Liver (tissue), 9 donors: ENCODE results near the gene MT1A. TPM values are rescaled to one million over a fixed set of nuclear protein-coding genes. Genes with fewer than 3 reads are reported as not detected.

Experiments
- DNase-seq: peaks from one replicate; pipeline ENCODE4 v3.0.0-alpha.2; 2017; ENCODE audit warnings: low spot score
- H3K27ac ChIP-seq, 2 donors: one replicate each; pipeline ENCODE4 v1.7.0; 2013; ENCODE audit warnings: inconsistent platforms in 2 of 2, low read length in 2 of 2, control low read depth in 1 of 2, low read depth in 1 of 2, mild to moderate bottlenecking in 1 of 2
- H3K27me3 ChIP-seq, 4 donors: one replicate each; pipeline versions ENCODE4 v1.6.1 to v1.7.0; 2013; ENCODE audit warnings: low read length in 3 of 4, inconsistent platforms in 1 of 4, mild to moderate bottlenecking in 1 of 4, moderate library complexity in 1 of 4; ENCODE audit not compliant: control insufficient read depth in 4 of 4, insufficient read depth in 4 of 4
- H3K36me3 ChIP-seq, 4 donors: one replicate each; pipeline versions ENCODE4 v1.6.1 to v1.7.0; 2013; ENCODE audit warnings: low read length in 3 of 4, mild to moderate bottlenecking in 3 of 4, low read depth in 1 of 4, moderate library complexity in 1 of 4; ENCODE audit not compliant: control insufficient read depth in 4 of 4, insufficient read depth in 3 of 4
- H3K4me1 ChIP-seq, 4 donors: one replicate each; pipeline versions ENCODE4 v1.6.1 to v1.7.0; 2013; ENCODE audit warnings: low read length in 3 of 4, mild to moderate bottlenecking in 3 of 4, moderate library complexity in 1 of 4; ENCODE audit not compliant: control insufficient read depth in 4 of 4, insufficient read depth in 4 of 4
- H3K4me3 ChIP-seq, 3 donors: one replicate each; pipeline versions ENCODE4 v1.6.1 to v1.7.0; 2013; ENCODE audit warnings: low read length in 3 of 3, control low read depth in 1 of 3, low read depth in 1 of 3, mild to moderate bottlenecking in 1 of 3
- H3K9ac ChIP-seq, 2 donors: one replicate each; pipeline ENCODE4 v1.7.0; 2013; ENCODE audit warnings: low read length in 2 of 2, mild to moderate bottlenecking in 2 of 2, moderate library complexity in 2 of 2, control low read depth in 1 of 2, low read depth in 1 of 2
- H3K9me3 ChIP-seq, 4 donors: one replicate each; pipeline versions ENCODE4 v1.6.1 to v1.7.0; 2013; ENCODE audit warnings: low read length in 3 of 4; ENCODE audit not compliant: control insufficient read depth in 4 of 4
- EGR1 ChIP-seq, 2 donors: IDR thresholded peaks; 2 replicates each; pipeline ENCODE4 v1.6.1; 2016 to 2018; ENCODE audit warnings: antibody characterized with exemption in 2 of 2, low read depth in 2 of 2
- FOXA1 ChIP-seq: IDR thresholded peaks from 2 replicates; pipeline ENCODE4 v1.6.1; 2016; ENCODE audit warnings: antibody characterized with exemption
- FOXA2 ChIP-seq: IDR thresholded peaks from 2 replicates; pipeline ENCODE4 v1.6.1; 2016; ENCODE audit warnings: antibody characterized with exemption
- GABPA ChIP-seq, 2 donors: IDR thresholded peaks in 1 of 2; conservative IDR thresholded peaks in 1 of 2; 2 replicates each; pipeline ENCODE4 v1.6.1; 2016; ENCODE audit warnings: antibody characterized with exemption in 2 of 2, mild to moderate bottlenecking in 1 of 2, moderate library complexity in 1 of 2
- HNF4A ChIP-seq, 2 donors: conservative IDR thresholded peaks; 2 replicates each; pipeline ENCODE4 v1.6.1; 2016; ENCODE audit warnings: antibody characterized with exemption in 2 of 2, mild to moderate bottlenecking in 2 of 2
- HNF4G ChIP-seq: IDR thresholded peaks from 2 replicates; pipeline ENCODE4 v1.6.1; 2016; ENCODE audit warnings: antibody characterized with exemption
- JUND ChIP-seq, 2 donors: IDR thresholded peaks; 2 replicates each; pipeline ENCODE4 v1.6.1; 2016; ENCODE audit warnings: antibody characterized with exemption in 2 of 2
- NR2F2 ChIP-seq: IDR thresholded peaks from 2 replicates; pipeline ENCODE4 v1.6.1; 2016; ENCODE audit warnings: antibody characterized with exemption
- RAD21 ChIP-seq, 2 donors: IDR thresholded peaks; 2 replicates each; pipeline ENCODE4 v1.6.1; 2016; ENCODE audit warnings: antibody characterized with exemption in 2 of 2, mild to moderate bottlenecking in 2 of 2
- RXRA ChIP-seq, 2 donors: IDR thresholded peaks; 2 replicates each; pipeline ENCODE4 v1.6.1; 2017 to 2018; ENCODE audit warnings: antibody characterized with exemption in 2 of 2, mild to moderate bottlenecking in 1 of 2
- SP1 ChIP-seq: IDR thresholded peaks from 2 replicates; pipeline ENCODE4 v1.6.1; 2018; ENCODE audit warnings: antibody characterized with exemption, mild to moderate bottlenecking
- TAF1 ChIP-seq: conservative IDR thresholded peaks from 2 replicates; pipeline ENCODE4 v1.6.1; 2016; ENCODE audit warnings: antibody characterized with exemption, mild to moderate bottlenecking
- YY1 ChIP-seq: IDR thresholded peaks from 2 replicates; pipeline ENCODE4 v1.6.1; 2016; ENCODE audit warnings: antibody characterized with exemption, mild to moderate bottlenecking
- WGBS: extraction: QIAGEN DNeasy Blood & Tissue Kit; methylation state at CpG from one replicate; pipeline ENCODE4 v1.1.7; 2013; 5-methylcytosine and 5-hydroxymethylcytosine counted together
- polyA plus RNA-seq, 2 donors: library from polyadenylated mRNA; stranded (reverse) in 1 of 2; unstranded in 1 of 2; fragments of 200-250 nt in 1 of 2; fragments of >200 nt in 1 of 2; fragmentation: Nextera tagmentation in 1 of 2; extraction: Ambion mirVana in 1 of 2; gene quantifications; one replicate each; pipeline versions ENCODE4 v1.2.1 to v1.2.3, GENCODE V29; 2013 to 2015
- total RNA-seq, 2 donors: library from RNA; depleted of rRNA; stranded (reverse); fragments of >200 nt; gene quantifications; one replicate each; pipeline ENCODE4 v1.2.3, GENCODE V29; 2014
- TF ChIP-seq, protein P1 (sequence below): IDR thresholded peaks from 2 replicates; pipeline ENCODE4 v1.6.1; 2016; ENCODE audit warnings: antibody characterized with exemption, mild to moderate bottlenecking
- TF ChIP-seq, protein P2 (sequence below): IDR thresholded peaks from 2 replicates; pipeline ENCODE4 v1.6.1; 2016; ENCODE audit warnings: antibody characterized with exemption
- TF ChIP-seq, protein P3 (sequence below): IDR thresholded peaks from 2 replicates; pipeline ENCODE4 v1.6.1; 2016; ENCODE audit warnings: antibody characterized with exemption
- TF ChIP-seq, protein P4 (sequence below): fragments of 150-350 bp; IDR thresholded peaks from 2 replicates; pipeline ENCODE4 v1.5.1; 2017; ENCODE audit warnings: improper control_type of control experiment, low read depth, low read length; ENCODE audit not compliant: missing input control
- TF ChIP-seq, protein P5 (sequence below): IDR thresholded peaks from 2 replicates; pipeline ENCODE4 v1.6.1; 2016; ENCODE audit warnings: antibody characterized with exemption
- donor health status: healthy.
- donor health status: healthy.
- donor health status: healthy.
- donor health status: healthy.
- donor health status: healthy.

The MT1A gene
- total and polyA plus RNA-seq, 4 donors, result 10.1 to 511 (median 74.6) TPM

DNA sequence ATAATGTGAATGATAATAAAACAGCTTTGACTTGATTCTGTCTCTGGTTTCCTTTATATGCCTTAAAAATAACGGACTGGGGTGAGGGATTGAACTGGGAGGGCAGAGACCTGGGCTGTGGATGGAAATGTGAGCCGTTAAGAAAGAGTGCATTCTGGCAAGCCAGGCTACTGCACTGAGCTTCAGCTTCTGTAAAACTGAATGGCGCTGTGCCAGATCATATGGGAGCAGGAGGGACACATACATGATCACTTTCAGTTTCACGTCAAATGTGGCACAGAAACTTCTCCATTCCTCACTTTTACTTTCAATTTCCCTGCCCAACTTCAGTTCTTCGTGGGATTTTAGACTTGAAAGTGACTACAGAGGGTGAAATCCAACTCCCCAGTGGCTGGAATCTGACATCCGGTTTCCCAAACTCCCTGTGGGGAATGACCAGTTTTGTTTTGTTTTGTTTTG is 29.0 kb upstream of the MT1A start (continued):
- TF ChIP-seq NR2F2 (no peak), HNF4G (no peak)

DNA sequence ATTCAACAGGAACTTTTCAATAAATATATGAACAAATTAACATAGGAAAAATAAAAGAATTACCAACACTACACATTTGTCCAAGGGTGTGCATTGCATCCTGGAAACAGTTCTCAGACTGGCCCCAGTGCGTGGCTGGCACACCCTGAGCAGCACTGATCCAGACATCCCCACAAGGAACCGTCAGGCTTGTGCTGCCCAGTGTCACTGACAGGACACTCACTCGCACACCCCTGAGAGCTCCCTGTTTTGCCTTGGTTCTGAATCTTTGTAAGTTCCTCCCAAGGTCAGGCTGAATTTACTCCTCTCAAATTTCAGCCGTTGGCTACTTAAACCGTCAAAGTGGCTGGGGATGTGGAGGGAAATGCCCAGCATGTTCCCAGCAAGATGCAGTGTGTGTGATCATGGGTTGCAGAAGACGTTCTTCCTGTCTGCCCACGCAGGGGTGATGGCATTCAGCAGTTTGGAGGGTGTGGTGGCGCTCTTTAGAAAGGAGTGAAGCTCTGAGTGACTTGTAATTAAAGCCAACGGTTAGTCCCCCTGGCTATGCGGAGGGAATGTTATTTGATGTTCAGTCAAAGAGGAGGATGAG is 28.4 kb upstream of the MT1A start:
- Histone ChIP-seq H3K27me3 (no peaks in the 10 kb centered on the region), H3K9ac (peak overlapping the region; percentile 84 to 98), H3K27ac (peak overlapping the region; percentile 98 to 99), H3K36me3 (no peaks in the 10 kb centered on the region), H3K4me3 (peak overlapping the region; percentile 68 to 90 (median 88)), H3K4me1 (peaks cover 6 to 37% (median 13%) of the 10 kb centered on the region in 4 donors), H3K9me3 (no peaks in the 10 kb centered on the region)
- WGBS, result 6% methylated on average over 10 of the region's 10 CpGs
- TF ChIP-seq NR2F2 (no peak), JUND (IDR thresholded peaks at IDR 0.05) (peak; percentile 22 to 57), FOXA1 (no peak), EGR1 (IDR thresholded peaks at IDR 0.05; ENCODE audit: low read depth in 2 of 2) (peak; percentile 1 to 66), HNF4A (conservative IDR thresholded peaks at IDR 0.05) (peak in 1 of 2 donors; percentile 2)
- DNase-seq, result no peak

DNA sequence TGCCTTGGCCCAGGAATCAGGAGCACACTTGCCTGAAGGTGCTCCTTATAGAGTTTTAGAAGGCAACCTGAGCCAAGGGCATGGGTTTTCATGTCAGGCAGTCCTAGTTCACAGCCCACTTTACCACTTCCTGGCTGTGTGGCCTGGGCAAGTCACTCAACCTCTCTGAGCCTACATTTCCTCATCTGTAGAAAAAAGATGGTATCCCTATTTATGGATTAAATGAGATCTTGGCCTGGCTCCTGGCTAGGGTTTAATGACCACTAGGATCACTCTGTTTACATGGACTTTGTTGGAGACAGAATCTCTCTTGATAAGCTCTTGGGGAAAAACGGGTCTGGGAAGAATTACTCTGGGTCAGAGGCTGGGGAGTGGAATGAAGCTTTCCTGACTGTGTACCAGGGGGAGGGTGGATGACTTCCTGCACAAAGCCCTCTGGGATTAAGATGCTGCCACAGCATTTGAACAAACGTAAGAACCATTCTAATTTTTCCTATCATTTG is 27.8 kb upstream of the MT1A start:
- H3K9ac ChIP-seq, result peak overlapping the region; percentile 84 to 98
- no peaks in the 10 kb centered on the region for H3K9me3 ChIP-seq
- H3K27me3 ChIP-seq, result no peaks in the 10 kb centered on the region
- H3K4me3 ChIP-seq, result peak overlapping the region; percentile 68 to 90 (median 88)
- H3K36me3 ChIP-seq, result no peaks in the 10 kb centered on the region
- H3K27ac ChIP-seq, result peak overlapping the region; percentile 98 to 99
- no peak for DNase-seq
- H3K4me1 ChIP-seq, result peaks cover 5 to 34% (median 10%) of the 10 kb centered on the region in 4 donors
- WGBS, result 15% methylated on average over 2 of the region's 2 CpGs
- TF ChIP-seq, protein P1, sequence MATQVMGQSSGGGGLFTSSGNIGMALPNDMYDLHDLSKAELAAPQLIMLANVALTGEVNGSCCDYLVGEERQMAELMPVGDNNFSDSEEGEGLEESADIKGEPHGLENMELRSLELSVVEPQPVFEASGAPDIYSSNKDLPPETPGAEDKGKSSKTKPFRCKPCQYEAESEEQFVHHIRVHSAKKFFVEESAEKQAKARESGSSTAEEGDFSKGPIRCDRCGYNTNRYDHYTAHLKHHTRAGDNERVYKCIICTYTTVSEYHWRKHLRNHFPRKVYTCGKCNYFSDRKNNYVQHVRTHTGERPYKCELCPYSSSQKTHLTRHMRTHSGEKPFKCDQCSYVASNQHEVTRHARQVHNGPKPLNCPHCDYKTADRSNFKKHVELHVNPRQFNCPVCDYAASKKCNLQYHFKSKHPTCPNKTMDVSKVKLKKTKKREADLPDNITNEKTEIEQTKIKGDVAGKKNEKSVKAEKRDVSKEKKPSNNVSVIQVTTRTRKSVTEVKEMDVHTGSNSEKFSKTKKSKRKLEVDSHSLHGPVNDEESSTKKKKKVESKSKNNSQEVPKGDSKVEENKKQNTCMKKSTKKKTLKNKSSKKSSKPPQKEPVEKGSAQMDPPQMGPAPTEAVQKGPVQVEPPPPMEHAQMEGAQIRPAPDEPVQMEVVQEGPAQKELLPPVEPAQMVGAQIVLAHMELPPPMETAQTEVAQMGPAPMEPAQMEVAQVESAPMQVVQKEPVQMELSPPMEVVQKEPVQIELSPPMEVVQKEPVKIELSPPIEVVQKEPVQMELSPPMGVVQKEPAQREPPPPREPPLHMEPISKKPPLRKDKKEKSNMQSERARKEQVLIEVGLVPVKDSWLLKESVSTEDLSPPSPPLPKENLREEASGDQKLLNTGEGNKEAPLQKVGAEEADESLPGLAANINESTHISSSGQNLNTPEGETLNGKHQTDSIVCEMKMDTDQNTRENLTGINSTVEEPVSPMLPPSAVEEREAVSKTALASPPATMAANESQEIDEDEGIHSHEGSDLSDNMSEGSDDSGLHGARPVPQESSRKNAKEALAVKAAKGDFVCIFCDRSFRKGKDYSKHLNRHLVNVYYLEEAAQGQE, result peak; percentile 52
- TF ChIP-seq NR2F2 (peak; percentile 79), RXRA (IDR thresholded peaks at IDR 0.05) (peak; percentile 90 to 94), GABPA (IDR thresholded peaks at IDR 0.05 in 1 of 2, conservative IDR thresholded peaks at IDR 0.05 in 1 of 2) (peak; percentile 32 to 39), SP1 (peak; percentile 70), EGR1 (IDR thresholded peaks at IDR 0.05; ENCODE audit: low read depth in 2 of 2) (no peak), TAF1 (peak; percentile 25), JUND (IDR thresholded peaks at IDR 0.05) (peak in 1 of 2 donors; percentile 38), RAD21 (IDR thresholded peaks at IDR 0.05) (peak; percentile 23 to 27), HNF4A (conservative IDR thresholded peaks at IDR 0.05) (peak; percentile 72 to 76), FOXA1 (no peak), YY1 (no peak), FOXA2 (peak; percentile 64), HNF4G (peak; percentile 57)
- TF ChIP-seq, protein P2, sequence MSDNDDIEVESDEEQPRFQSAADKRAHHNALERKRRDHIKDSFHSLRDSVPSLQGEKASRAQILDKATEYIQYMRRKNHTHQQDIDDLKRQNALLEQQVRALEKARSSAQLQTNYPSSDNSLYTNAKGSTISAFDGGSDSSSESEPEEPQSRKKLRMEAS, result peak; percentile 38
- TF ChIP-seq, protein P3, sequence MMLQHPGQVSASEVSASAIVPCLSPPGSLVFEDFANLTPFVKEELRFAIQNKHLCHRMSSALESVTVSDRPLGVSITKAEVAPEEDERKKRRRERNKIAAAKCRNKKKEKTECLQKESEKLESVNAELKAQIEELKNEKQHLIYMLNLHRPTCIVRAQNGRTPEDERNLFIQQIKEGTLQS, result peak; percentile 56
- TF ChIP-seq, protein P4, sequence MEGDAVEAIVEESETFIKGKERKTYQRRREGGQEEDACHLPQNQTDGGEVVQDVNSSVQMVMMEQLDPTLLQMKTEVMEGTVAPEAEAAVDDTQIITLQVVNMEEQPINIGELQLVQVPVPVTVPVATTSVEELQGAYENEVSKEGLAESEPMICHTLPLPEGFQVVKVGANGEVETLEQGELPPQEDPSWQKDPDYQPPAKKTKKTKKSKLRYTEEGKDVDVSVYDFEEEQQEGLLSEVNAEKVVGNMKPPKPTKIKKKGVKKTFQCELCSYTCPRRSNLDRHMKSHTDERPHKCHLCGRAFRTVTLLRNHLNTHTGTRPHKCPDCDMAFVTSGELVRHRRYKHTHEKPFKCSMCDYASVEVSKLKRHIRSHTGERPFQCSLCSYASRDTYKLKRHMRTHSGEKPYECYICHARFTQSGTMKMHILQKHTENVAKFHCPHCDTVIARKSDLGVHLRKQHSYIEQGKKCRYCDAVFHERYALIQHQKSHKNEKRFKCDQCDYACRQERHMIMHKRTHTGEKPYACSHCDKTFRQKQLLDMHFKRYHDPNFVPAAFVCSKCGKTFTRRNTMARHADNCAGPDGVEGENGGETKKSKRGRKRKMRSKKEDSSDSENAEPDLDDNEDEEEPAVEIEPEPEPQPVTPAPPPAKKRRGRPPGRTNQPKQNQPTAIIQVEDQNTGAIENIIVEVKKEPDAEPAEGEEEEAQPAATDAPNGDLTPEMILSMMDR, result no peak
- TF ChIP-seq, protein P5, sequence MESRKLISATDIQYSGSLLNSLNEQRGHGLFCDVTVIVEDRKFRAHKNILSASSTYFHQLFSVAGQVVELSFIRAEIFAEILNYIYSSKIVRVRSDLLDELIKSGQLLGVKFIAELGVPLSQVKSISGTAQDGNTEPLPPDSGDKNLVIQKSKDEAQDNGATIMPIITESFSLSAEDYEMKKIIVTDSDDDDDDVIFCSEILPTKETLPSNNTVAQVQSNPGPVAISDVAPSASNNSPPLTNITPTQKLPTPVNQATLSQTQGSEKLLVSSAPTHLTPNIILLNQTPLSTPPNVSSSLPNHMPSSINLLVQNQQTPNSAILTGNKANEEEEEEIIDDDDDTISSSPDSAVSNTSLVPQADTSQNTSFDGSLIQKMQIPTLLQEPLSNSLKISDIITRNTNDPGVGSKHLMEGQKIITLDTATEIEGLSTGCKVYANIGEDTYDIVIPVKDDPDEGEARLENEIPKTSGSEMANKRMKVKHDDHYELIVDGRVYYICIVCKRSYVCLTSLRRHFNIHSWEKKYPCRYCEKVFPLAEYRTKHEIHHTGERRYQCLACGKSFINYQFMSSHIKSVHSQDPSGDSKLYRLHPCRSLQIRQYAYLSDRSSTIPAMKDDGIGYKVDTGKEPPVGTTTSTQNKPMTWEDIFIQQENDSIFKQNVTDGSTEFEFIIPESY, result no peak
